Kidney (tissue), 14 donors: Measurements from ENCODE around the gene FFAR4. TPM values are rescaled to one million over a fixed set of nuclear protein-coding genes. Genes with fewer than 3 reads are reported as not detected.

Source experiments
- DNase-seq, 5 donors: peaks; one replicate each; pipeline ENCODE4 v3.0.0-alpha.2; 2013 to 2020
- FAIRE-seq: peaks from 2 replicates; lab custom pipeline; 2012; peaks lifted over from hg19 to GRCh38; lab: Jason Lieb, UNC
- H3K27ac ChIP-seq, 2 donors: one replicate each; pipeline ENCODE4 v1.7.0; 2013; ENCODE audit warnings: low read depth in 2 of 2, low read length in 2 of 2, inconsistent platforms in 1 of 2
- H3K27me3 ChIP-seq: one replicate; pipeline ENCODE4 v1.7.1; 2013; ENCODE audit warnings: low read length, inconsistent platforms; ENCODE audit not compliant: control insufficient read depth, insufficient read depth
- H3K36me3 ChIP-seq, 3 donors: one replicate each; pipeline versions ENCODE4 v1.7.0 to v1.7.1; 2013; ENCODE audit warnings: low read length in 3 of 3, control low read depth in 1 of 3, inconsistent platforms in 1 of 3; ENCODE audit not compliant: insufficient read depth in 3 of 3, control insufficient read depth in 2 of 3
- H3K4me1 ChIP-seq, 3 donors: one replicate each; pipeline versions ENCODE4 v1.7.0 to v1.7.1; 2013; ENCODE audit warnings: low read length in 3 of 3, inconsistent platforms in 1 of 3, low read depth in 1 of 3; ENCODE audit not compliant: control insufficient read depth in 2 of 3, insufficient read depth in 2 of 3
- H3K4me3 ChIP-seq, 3 donors: one replicate each; pipeline versions ENCODE4 v1.7.0 to v1.8.1; 2013; ENCODE audit warnings: low read length in 3 of 3, control low read depth in 1 of 3, inconsistent platforms in 1 of 3
- H3K9ac ChIP-seq, 3 donors: one replicate each; pipeline versions ENCODE4 v1.7.0 to v1.7.1; 2013; ENCODE audit warnings: low read length in 3 of 3, control low read depth in 1 of 3, inconsistent platforms in 1 of 3
- H3K9me3 ChIP-seq, 3 donors: one replicate each; pipeline versions ENCODE4 v1.7.0 to v1.7.1; 2013; ENCODE audit warnings: low read length in 3 of 3, control low read depth in 1 of 3, inconsistent platforms in 1 of 3; ENCODE audit not compliant: control insufficient read depth in 2 of 3, insufficient read depth in 1 of 3
- intact Hi-C: fragments of 100-400 bp; cut with DNase I; formaldehyde crosslinking; loops from one replicate; pipeline ENCODE4 v1.11.1; 2022
- polyA plus RNA-seq: library from polyadenylated mRNA; stranded (reverse); fragments of 350-450 nt; fragmentation: Illumina TruSeq; extraction: RNeasy Lipid Tissue Mini Kit (QIAGEN cat#74804); gene quantifications from one replicate; pipeline ENCODE4 v1.2.3, GENCODE V29; 2014; ENCODE audit warnings: low read depth, low replicate concordance; ENCODE audit not compliant: insufficient read depth
- total RNA-seq: library from RNA; stranded (reverse); fragmentation: NEBNext Ultra II Directional; extraction: Animal tissue kit (Norgen Biotek cat#: 25700); gene quantifications from one replicate; pipeline ENCODE4 v1.2.1, GENCODE V29; 2021
- TF ChIP-seq, protein P1 (sequence below): IDR thresholded peaks from 3 replicates; pipeline ENCODE4 v1.5.1; 2012; ENCODE audit warnings: mild to moderate bottlenecking, moderate library complexity, borderline replicate concordance; ENCODE audit not compliant: insufficient read depth; ENCODE audit errors: extremely low read depth
- donor health status: control.
- donor health status: control.
- donor health status: control.
- donor health status: control.
- donor health status: control.
- donor health status: DM: yes; HTN: yes; CAD: no.
- donor health status: Normal renal cell carcinoma (clear cell type).

The FFAR4 gene
- total and polyA plus RNA-seq, 2 donors from 2014 or later = 0.11 to 1.0 TPM

DNA sequence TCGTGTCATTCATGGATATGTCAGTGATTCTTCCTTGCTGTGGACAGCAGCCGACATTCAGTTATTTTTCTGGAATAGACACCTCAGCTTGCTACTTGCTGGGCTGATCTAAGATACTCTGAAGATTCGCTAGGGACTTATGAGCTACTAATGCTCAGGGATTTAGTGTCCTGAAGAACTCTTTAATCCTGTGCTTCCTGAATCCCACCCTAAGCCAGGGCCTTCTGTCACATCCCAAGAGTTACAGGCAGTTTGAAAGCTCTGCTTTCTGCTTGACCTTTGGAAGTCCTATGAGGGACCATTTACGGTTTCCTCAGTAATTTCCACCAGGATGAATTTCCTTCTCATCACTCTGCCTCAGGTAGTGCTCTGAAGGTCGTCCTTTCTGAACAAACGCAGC, 45.8 kb downstream of the FFAR4 start, which contains the start of gene PDE6C:
PDE6C (plus strand) TSS at position 227 of the 400 bp plus-strand sequence. CDS start 189 bp downstream, outside the sequence.
- no peak for FAIRE-seq
- TF ChIP-seq, protein P1, sequence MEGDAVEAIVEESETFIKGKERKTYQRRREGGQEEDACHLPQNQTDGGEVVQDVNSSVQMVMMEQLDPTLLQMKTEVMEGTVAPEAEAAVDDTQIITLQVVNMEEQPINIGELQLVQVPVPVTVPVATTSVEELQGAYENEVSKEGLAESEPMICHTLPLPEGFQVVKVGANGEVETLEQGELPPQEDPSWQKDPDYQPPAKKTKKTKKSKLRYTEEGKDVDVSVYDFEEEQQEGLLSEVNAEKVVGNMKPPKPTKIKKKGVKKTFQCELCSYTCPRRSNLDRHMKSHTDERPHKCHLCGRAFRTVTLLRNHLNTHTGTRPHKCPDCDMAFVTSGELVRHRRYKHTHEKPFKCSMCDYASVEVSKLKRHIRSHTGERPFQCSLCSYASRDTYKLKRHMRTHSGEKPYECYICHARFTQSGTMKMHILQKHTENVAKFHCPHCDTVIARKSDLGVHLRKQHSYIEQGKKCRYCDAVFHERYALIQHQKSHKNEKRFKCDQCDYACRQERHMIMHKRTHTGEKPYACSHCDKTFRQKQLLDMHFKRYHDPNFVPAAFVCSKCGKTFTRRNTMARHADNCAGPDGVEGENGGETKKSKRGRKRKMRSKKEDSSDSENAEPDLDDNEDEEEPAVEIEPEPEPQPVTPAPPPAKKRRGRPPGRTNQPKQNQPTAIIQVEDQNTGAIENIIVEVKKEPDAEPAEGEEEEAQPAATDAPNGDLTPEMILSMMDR = no peak

DNA sequence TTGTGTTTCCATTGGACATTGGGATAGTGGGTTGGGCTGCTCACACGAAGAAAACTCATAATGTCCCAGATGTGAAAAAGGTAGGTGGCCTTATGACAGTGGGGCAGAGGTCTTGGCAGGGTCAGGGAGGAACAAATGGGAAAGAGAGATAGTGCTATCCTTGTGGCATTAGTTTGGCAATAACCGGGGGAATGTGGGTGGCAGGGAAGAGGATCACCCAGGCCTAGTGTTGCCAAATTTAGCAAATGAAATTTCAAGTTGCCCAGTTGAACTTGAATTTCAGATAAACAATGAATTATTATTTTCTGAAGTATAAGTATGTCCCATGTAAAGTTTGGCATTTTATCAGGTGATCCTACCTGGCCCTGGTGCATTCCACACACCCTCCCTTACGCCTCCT, 46.7 kb downstream of the FFAR4 start:
- FAIRE-seq (no peak), DNase-seq (no peak)
- no peaks in the 10 kb centered on the region for H3K9me3 ChIP-seq
- no peak overlapping the region for H3K9ac ChIP-seq
- H3K27me3 ChIP-seq = no peaks in the 10 kb centered on the region
- TF ChIP-seq, protein P1 = no peak
- H3K4me3 ChIP-seq = no peak overlapping the region
- H3K36me3 ChIP-seq = no peaks in the 10 kb centered on the region
- H3K27ac ChIP-seq = no peak overlapping the region
- H3K4me1 ChIP-seq = no peaks in the 10 kb centered on the region
- intact Hi-C loops = no loop called here

More for the DNA sequence above, 45.8 kb downstream of the FFAR4 start, which contains the start of gene PDE6C:
- DNase-seq = no peak
- Histone ChIP-seq H3K27ac (no peak within 1 kb of the TSS), H3K4me1 (no peaks in the 10 kb centered on the region), H3K9me3 (no peaks in the 10 kb centered on the region), H3K36me3 (no peaks in the 10 kb centered on the region), H3K9ac (no peak within 1 kb of the TSS), H3K27me3 (no peaks in the 10 kb centered on the region), H3K4me3 (no peak within 1 kb of the TSS)
- intact Hi-C loops = no loop called here

DNA sequence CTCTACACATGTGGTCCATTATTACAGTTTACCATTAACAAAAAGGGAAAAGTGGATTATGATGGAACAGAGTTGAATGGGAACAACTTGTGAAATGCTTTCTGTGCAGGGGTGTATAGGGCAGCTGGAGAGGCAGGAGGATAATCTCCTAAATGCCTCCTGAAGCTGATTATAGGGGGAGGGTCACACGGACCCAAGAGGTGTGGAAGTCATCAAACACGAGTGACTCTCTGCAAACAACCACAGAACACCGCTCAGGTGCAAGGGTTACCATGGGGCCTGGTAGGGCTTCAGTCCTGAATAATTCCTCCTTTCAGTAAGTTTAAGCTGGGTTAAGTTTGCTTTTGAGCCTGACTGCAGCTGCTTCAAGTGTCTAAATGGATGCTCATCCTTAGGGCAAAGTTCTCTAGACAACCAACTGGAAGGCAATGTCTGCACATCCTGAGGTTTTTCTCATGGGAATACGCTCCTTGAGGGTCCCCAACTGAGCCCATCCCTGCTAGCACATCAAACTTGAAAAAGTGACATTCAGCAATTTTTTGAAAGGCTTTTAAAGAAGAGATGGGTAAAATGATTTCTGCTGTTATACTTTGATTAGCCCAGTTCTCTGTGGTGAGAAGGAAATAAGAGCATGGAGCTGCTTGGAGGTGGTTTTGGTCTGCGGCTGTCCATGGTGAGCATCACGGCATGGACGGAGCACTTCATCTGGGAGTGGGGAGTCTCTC, 47.8 kb downstream of the FFAR4 start:
- Histone ChIP-seq H3K4me1 (no peaks in the 10 kb centered on the region), H3K27me3 (no peaks in the 10 kb centered on the region), H3K9ac (no peak overlapping the region), H3K4me3 (no peak overlapping the region), H3K9me3 (no peaks in the 10 kb centered on the region), H3K36me3 (no peaks in the 10 kb centered on the region), H3K27ac (no peak overlapping the region)
- intact Hi-C loops = no loop called here
- TF ChIP-seq, protein P1 = no peak
- DNase-seq = no peak
- no peak for FAIRE-seq
